HG03066 (cell line): ENCODE measurements around the gene NFKB1.
A peak's percentile ranks its signal among the peaks of the same experiment; 100 is the strongest.

ENCODE experiments used
- ATAC-seq: cut with Tn5 transposase; IDR thresholded peaks from one replicate; pipeline ENCODE4 v1.9.1; 2021; ENCODE audit warnings: low read depth; ENCODE audit not compliant: unreplicated experiment

NFKB1 gene

DNA sequence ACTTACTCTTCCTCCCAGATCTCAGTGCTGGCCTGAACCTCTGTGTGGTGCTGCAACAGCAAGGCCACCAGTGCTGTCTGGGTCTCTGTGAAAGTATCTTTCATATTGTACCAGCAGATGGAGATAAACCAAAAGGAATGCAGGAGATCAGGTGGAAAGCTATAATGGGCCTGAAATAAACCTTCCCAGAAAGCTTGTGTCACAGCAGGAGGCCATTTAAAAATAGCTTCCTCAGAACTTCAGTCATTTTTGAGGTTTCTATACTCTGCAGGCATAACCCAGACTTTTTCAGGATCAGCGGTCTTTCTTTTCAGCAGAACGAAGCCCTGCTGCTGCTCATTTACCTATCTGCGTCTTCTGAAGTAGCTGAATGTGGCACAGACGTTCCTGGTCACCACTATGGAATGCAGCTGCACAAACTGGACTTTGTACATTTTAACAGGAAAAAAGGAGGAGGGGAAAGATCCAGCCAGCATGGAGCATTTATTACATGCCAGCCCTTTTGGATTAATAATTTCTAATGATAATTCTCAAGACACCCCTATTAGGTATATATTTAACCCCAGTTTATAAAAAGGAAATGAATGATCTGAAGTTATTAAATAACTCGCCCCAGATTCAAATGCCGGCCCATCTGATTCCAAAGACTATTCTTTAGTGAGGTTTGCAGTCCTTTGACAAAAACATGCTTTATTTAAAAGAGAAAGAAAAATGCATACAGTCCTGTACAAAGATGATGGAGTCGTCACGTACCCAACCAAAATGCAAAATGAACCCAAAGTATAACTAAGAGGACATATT, 119.7 kb downstream of the NFKB1 start:
- peak; percentile 52 for ATAC-seq

DNA sequence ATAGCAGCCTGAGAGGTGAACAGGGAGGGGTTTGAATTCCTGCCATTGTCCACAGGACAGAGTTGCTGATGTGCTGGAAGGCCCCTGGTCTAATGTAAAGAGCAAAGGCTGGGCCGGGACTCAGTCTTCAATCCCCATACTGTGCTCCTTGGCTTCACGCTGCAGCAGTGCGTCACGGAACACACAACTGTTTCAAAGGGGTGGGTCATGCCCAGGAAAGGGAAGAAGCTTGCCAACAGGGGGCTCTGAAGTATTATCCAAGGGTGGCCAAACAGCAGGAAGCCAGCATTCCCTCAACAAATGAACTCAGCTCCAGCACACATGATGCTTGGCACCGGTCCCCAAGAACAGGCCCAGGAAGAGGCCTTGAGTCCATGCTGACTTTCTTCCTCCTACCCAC, 122.5 kb downstream of the NFKB1 start:
- no peak for ATAC-seq

- no peak for ATAC-seq
Observed at GRCh38 chr4:102624505-102624904, 123.3 kb downstream of the NFKB1 start.

GRCh38 chr4:102625232-102625930, 124.2 kb downstream of the NFKB1 start:
- peak; percentile 82 for ATAC-seq

GRCh38 chr4:102627831-102628523, 126.8 kb downstream of the NFKB1 start:
- ATAC-seq, result no peak

DNA sequence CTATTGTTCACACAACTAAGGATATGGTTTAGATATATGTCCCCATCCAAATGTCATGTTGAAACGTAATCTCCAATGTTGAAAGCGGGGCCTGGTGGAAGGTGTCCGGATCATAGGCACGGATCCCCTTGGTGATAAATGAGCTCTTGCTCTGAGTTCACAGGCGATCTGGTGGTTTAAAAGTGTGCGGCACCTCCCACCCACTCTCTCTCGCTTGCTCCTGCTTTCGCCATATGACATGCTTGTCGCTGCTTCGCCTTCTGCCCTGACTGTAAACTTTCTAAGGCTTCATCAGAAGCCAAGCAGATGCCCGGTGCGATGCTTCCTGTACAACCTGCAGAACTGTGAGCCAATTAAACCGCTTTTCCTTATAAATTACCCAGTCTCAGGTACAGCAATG, 128.5 kb downstream of the NFKB1 start:
- no peak for ATAC-seq

- ATAC-seq, result no peak
Observed at GRCh38 chr4:102631616-102632015, 130.5 kb downstream of the NFKB1 start.

- no peak for ATAC-seq
Observed at GRCh38 chr4:102632241-102633065, 131.3 kb downstream of the NFKB1 start.

GRCh38 chr4:102633100-102633499, 131.9 kb downstream of the NFKB1 start:
- ATAC-seq, result no peak

DNA sequence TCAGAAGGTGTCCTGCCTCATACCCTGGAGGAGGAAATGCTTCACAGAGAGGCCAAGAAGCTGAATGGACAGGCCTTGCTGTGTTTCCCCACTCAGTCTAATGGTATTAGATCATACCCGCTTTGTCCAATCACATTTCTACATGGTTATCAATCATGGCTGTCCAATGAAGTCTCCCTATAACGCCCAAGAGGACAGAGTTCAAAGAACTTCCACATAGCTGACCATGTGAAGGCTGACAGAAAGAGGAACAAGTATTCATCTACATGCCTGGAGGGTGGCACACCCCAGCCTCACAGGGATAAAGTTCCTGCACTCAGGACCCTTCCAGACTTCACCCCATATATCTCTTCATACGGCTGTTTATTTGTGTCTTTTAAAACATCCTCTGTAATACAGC, 136.2 kb downstream of the NFKB1 start:
- ATAC-seq, result no peak

DNA sequence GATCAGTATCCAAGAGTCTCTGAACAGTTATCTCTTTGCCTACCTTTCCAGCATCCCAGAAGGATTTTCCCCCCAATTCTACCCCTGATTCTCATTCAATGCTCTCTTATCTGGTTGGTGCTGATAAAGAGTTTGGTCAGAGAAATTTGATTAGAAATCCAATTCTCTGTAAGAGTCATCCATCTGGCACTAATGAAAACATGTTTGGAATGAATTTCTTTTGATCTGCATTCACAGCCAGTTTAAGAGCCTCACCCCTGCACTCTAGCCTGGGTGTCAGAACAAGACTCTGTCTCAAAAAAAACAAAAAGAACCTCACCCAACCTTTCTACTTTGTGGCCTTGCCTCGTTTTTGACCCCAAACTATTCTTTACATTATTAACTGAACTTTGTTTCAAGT, 137.5 kb downstream of the NFKB1 start:
- no peak for ATAC-seq

GRCh38 chr4:102639598-102639997, 138.4 kb downstream of the NFKB1 start:
- ATAC-seq, result no peak

DNA sequence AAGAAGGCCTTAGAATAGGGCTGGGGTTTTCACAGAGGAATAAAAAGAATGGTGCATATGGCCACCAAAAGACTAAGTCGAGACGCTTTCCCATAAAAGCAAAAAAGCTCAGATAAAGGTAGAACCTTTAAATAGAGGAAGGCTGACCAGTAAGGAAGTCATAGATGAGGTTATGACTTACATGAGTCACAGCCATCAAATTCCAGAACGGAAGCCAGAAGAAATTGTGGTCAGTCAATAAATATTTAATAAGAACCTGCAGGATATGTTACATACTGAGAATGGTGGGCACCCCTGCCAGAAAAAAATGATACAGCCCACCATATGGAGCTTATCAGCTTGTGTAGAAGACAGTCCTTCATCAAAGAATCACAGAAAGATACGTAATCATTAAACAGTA, 139.5 kb downstream of the NFKB1 start:
- ATAC-seq, result no peak

GRCh38 chr4:102641793-102642192, 140.6 kb downstream of the NFKB1 start:
- no peak for ATAC-seq

DNA sequence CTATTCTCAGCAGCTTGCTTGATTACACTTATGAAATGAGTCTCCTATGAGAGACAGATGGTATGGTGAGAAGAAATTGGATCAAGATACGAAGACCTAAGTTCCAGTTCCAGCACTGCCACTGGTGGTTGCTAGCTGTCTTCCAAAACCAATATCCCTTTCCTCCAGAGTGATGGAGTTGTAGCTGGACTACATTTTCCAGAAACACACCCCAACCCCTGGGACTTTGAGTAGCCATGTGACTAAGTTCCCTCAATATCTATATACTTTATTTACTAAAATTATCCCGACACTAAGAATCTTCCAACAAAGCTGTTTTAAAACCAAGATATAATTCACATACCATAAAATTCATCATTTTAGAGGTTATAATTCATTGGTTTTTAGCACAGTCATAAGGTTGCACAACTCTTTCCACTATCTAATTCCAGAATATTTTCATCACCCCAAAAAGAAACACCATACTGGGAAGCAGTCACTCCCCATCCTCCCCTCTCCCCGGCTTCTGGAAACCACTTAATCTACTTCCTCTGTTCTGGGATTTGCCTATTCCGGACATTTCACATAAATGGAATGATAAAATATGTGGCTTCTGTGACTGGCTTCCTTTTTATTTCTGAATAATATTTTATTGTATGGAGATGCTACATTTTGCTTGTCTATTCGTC, 141.6 kb downstream of the NFKB1 start:
- no peak for ATAC-seq

GRCh38 chr4:102647117-102647516, 146.0 kb downstream of the NFKB1 start:
- no peak for ATAC-seq

DNA sequence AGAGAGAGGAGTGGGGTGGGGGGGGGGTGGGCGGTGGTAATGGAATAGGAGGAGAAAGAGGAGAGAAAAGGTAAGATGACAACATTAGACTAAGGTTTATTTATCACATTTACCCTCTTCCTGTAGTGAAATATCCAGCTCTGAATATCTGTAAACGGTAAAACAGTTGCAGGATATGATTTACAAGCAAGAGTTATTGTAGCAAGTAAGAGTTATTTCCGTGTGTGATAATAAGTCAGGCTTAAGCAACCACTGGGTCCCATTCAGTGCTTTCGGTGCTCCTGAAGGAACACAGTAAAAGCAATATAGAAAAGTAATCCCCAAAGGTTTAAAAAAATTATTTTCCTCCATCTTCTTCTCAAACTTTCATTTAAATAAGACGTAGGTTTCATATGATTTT, 156.0 kb downstream of the NFKB1 start:
- ATAC-seq, result no peak

GRCh38 chr4:102663073-102663472, 161.9 kb downstream of the NFKB1 start:
- ATAC-seq, result no peak

- ATAC-seq, result no peak
Observed at GRCh38 chr4:102665527-102665926, 164.4 kb downstream of the NFKB1 start.
